Loucy (cell line): Measurements from ENCODE around the gene ZCCHC14.

Source experiments
- H2AFZ ChIP-seq: fragments of 200-600 bp; sonication (generic); 2 replicates; pipeline ENCODE4 v1.6.0; 2016; ENCODE audit warnings: antibody characterized with exemption, mild to moderate bottlenecking, low read length, moderate library complexity
- H3F3A ChIP-seq: fragments of 200-600 bp; 2 replicates; pipeline ENCODE4 v1.6.0; 2016; ENCODE audit warnings: antibody characterized with exemption, low read depth, mild to moderate bottlenecking
- H3K27me3 ChIP-seq: fragments of 200-600 bp; sonication (generic); 2 replicates; pipeline ENCODE4 v1.6.1; 2014; ENCODE audit warnings: low read length, mild to moderate bottlenecking; ENCODE audit not compliant: insufficient read depth, poor library complexity, severe bottlenecking
- H3K36me3 ChIP-seq: fragments of 200-600 bp; sonication (generic); 2 replicates; pipeline ENCODE4 v1.6.1; 2016; ENCODE audit warnings: low read length; ENCODE audit not compliant: insufficient read depth
- H3K4me1 ChIP-seq: fragments of 200-600 bp; sonication (generic); 2 replicates; pipeline ENCODE4 v1.5.1; 2014; ENCODE audit warnings: low read length, mild to moderate bottlenecking; ENCODE audit not compliant: insufficient read depth, poor library complexity, severe bottlenecking
- H3K4me2 ChIP-seq: fragments of 200-600 bp; sonication (generic); 2 replicates; pipeline ENCODE4 v1.6.0; 2014; ENCODE audit warnings: antibody characterized with exemption, low read length, low read depth, mild to moderate bottlenecking; ENCODE audit not compliant: poor library complexity, severe bottlenecking
- H3K4me3 ChIP-seq: fragments of 200-600 bp; sonication (generic); 2 replicates; pipeline ENCODE4 v1.5.1; 2014; ENCODE audit warnings: low read length, mild to moderate bottlenecking, mixed read lengths; ENCODE audit not compliant: poor library complexity, severe bottlenecking
- H3K79me2 ChIP-seq: fragments of 200-600 bp; sonication (generic); 2 replicates; pipeline ENCODE4 v1.6.1; 2014; ENCODE audit warnings: low read length; ENCODE audit not compliant: insufficient read depth
- H3K9ac ChIP-seq: fragments of 200-600 bp; sonication (generic); 2 replicates; pipeline ENCODE4 v1.6.0; 2014; ENCODE audit warnings: mild to moderate bottlenecking, low read depth, low read length, moderate library complexity; ENCODE audit not compliant: poor library complexity, severe bottlenecking
- H3K9me2 ChIP-seq: fragments of 200-600 bp; sonication (generic); replicated peaks from 2 replicates; pipeline ENCODE4 v1.6.1; 2016; ENCODE audit warnings: low read depth, low read length, mixed read lengths
- H3K9me3 ChIP-seq: fragments of 200-600 bp; sonication (generic); 2 replicates; pipeline ENCODE4 v1.6.1; 2014; ENCODE audit warnings: mild to moderate bottlenecking, antibody characterized with exemption, low read length, low read depth; ENCODE audit not compliant: insufficient read depth
- H4K20me1 ChIP-seq: fragments of 200-600 bp; sonication (generic); 2 replicates; pipeline ENCODE4 v1.6.0; 2014; ENCODE audit warnings: antibody characterized with exemption, low read length, mild to moderate bottlenecking; ENCODE audit not compliant: insufficient read depth, poor library complexity, severe bottlenecking
- CTCF ChIP-seq: fragments of 200-600 bp; sonication (generic); conservative IDR thresholded peaks from 2 replicates; pipeline ENCODE4 v1.5.1; 2014; ENCODE audit warnings: mild to moderate bottlenecking, antibody characterized with exemption, low read length
- EZH2phosphoT487 ChIP-seq: fragments of 200-600 bp; IDR thresholded peaks from 2 replicates; pipeline ENCODE4 v1.6.1; 2018; ENCODE audit warnings: antibody characterized with exemption, mild to moderate bottlenecking, moderate library complexity, borderline replicate concordance

ZCCHC14 gene

GRCh38 chr16:87407511-87408112 lies 85.2 kb downstream of the ZCCHC14 start:
- Histone ChIP-seq H3K4me3 (no peak overlapping the region), H3K36me3 (peaks cover 20% of the 10 kb centered on the region; the same call in 1 of the 2 replicates)

GRCh38 chr16:87406495-87407088 lies 86.2 kb downstream of the ZCCHC14 start:
- H3K36me3 ChIP-seq: peaks cover 23% of the 10 kb centered on the region; the same call in 1 of the 2 replicates
- H2AFZ ChIP-seq: no peak overlapping the region
- TF ChIP-seq CTCF: no peak
- TF ChIP-seq EZH2phosphoT487: no peak
- H3F3A ChIP-seq: no peaks in the 10 kb centered on the region
- H4K20me1 ChIP-seq: no peaks in the 10 kb centered on the region
- no peaks in the 10 kb centered on the region for H3K4me1 ChIP-seq
- H3K27me3 ChIP-seq: no peaks in the 10 kb centered on the region
- H3K79me2 ChIP-seq: no peaks in the 10 kb centered on the region
- no peaks in the 10 kb centered on the region for H3K9me3 ChIP-seq
- no peak overlapping the region for H3K9ac ChIP-seq
- no peaks in the 10 kb centered on the region for H3K9me2 ChIP-seq
- no peak overlapping the region for H3K4me2 ChIP-seq
- H3K4me3 ChIP-seq: no peak overlapping the region

More at GRCh38 chr16:87407511-87408112, 85.2 kb downstream of the ZCCHC14 start:
- Histone ChIP-seq H3K79me2 (no peaks in the 10 kb centered on the region), H4K20me1 (no peaks in the 10 kb centered on the region), H3K27me3 (no peaks in the 10 kb centered on the region), H3K4me2 (no peak overlapping the region), H3K9me2 (no peaks in the 10 kb centered on the region), H3F3A (no peaks in the 10 kb centered on the region), H3K4me1 (no peaks in the 10 kb centered on the region), H3K9me3 (no peaks in the 10 kb centered on the region), H3K9ac (no peak overlapping the region), H2AFZ (no peak overlapping the region)
- TF ChIP-seq EZH2phosphoT487 (no peak), CTCF (no peak)

- H3K4me3 ChIP-seq: no peak overlapping the region
- H3K4me2 ChIP-seq: no peak overlapping the region
- no peaks in the 10 kb centered on the region for H3K79me2 ChIP-seq
- no peaks in the 10 kb centered on the region for H4K20me1 ChIP-seq
- H3K27me3 ChIP-seq: no peaks in the 10 kb centered on the region
- peaks cover 34% of the 10 kb centered on the region; the same call in 1 of the 2 replicates for H3K36me3 ChIP-seq
- no peaks in the 10 kb centered on the region for H3F3A ChIP-seq
- no peak overlapping the region for H3K9ac ChIP-seq
- no peaks in the 10 kb centered on the region for H3K9me2 ChIP-seq
- H2AFZ ChIP-seq: no peak overlapping the region
- no peak for TF ChIP-seq CTCF
- TF ChIP-seq EZH2phosphoT487: no peak
- H3K4me1 ChIP-seq: no peaks in the 10 kb centered on the region
- H3K9me3 ChIP-seq: no peaks in the 10 kb centered on the region
Observed at GRCh38 chr16:87404764-87405625, 87.8 kb downstream of the ZCCHC14 start.
